HepG2 (cell line): Measurements from ENCODE around the gene TCF3.

Experiments
- MAZ ChIP-seq, 2 experiments: sonication (generic) in 1 of 2; formaldehyde crosslinking in 1 of 2; IDR thresholded peaks; 2 replicates each; pipeline versions ENCODE4 v1.5.0 to v1.6.1; 2012 to 2020; ENCODE audit warnings: low read depth in 2 of 2, mild to moderate bottlenecking in 2 of 2, borderline replicate concordance in 1 of 2, improper control_type of control experiment in 1 of 2, low read length in 1 of 2, missing genetic modification reagents in 1 of 2, moderate library complexity in 1 of 2
- POLR2A ChIP-seq, 2 experiments: IDR thresholded peaks; 2 replicates each; pipeline ENCODE4 v1.6.1; 2011; ENCODE audit warnings: low read depth in 2 of 2, low read length in 2 of 2, mild to moderate bottlenecking in 1 of 2, moderate library complexity in 1 of 2; ENCODE audit not compliant: insufficient read depth in 1 of 2
- TCF7 ChIP-seq: sonication (generic); IDR thresholded peaks from 2 replicates; pipeline ENCODE4 v1.6.1; 2016; ENCODE audit warnings: antibody characterized with exemption, low read depth

GRCh38 chr19:1652471-1653299 is at the start of gene TCF3:
- TF ChIP-seq MAZ (IDR thresholded peaks at IDR 0.05; ENCODE audit: borderline replicate concordance, low read depth, low read length), result peak; percentile 97
- TF ChIP-seq MAZ (CRISPR knock-in tag; IDR thresholded peaks at IDR 0.05; ENCODE audit: low read depth), result peak; percentile 83
- TF ChIP-seq TCF7, result no peak
- TF ChIP-seq POLR2A (IDR thresholded peaks at IDR 0.05; ENCODE audit: insufficient read depth in 1 of 2, low read depth in 2 of 2, low read length in 2 of 2), result peak in 1 of 2 experiments; percentile 43; a peak in 1 of 4 replicates
